Endothelial cell of umbilical vein (primary cell): ENCODE measurements around the gene SIRPD. TPM values are rescaled to one million over a fixed set of nuclear protein-coding genes. Genes with fewer than 3 reads are reported as not detected.
A peak's percentile ranks its signal among the peaks of the same experiment; 100 is the strongest.

ENCODE experiments used
- BruUV-seq: library from RNA; stranded (reverse); fragments of 400-500 nt; replicated peaks from 2 replicates; lab custom pipeline; 2021; lab: Mats Ljungman, UMichigan
- CTCF ChIA-PET: fragments of 300-600, 350-600 bp; sonication (Branson Sonifier 250); formaldehyde crosslinking; loops from one replicate; lab custom pipeline; 2021; ENCODE audit warnings: antibody characterized with exemption, inconsistent platforms; lab: Charles Lee
- POLR2A ChIA-PET: fragments of 300-600, 350-600 bp; sonication (Branson Sonifier 250); formaldehyde crosslinking; loops from one replicate; lab custom pipeline; 2021; ENCODE audit warnings: antibody characterized with exemption, inconsistent platforms; lab: Charles Lee
- DNase-seq: peaks from one replicate; pipeline ENCODE4 v3.0.0-alpha.2; 2011; ENCODE audit warnings: low read depth, low spot score
- FAIRE-seq: peaks from 2 replicates; lab custom pipeline; 2011; peaks lifted over from hg19 to GRCh38; lab: Jason Lieb, UNC
- H2AFZ ChIP-seq: 2 replicates; pipeline ENCODE4 v1.6.0; 2012; ENCODE audit warnings: low read depth, low read length, control low read depth, inconsistent platforms
- H3K27ac ChIP-seq: 2 replicates; pipeline ENCODE4 v1.5.1; 2011; ENCODE audit warnings: low read depth, mild to moderate bottlenecking, control low read depth, low read length, moderate library complexity; ENCODE audit not compliant: insufficient read depth
- H3K27me3 ChIP-seq, 2 experiments: 2 replicates each; pipeline versions ENCODE4 v1.6.0 to v1.6.1; 2011; ENCODE audit warnings: low read length in 2 of 2, mixed read lengths in 1 of 2; ENCODE audit not compliant: control insufficient read depth in 2 of 2, insufficient read depth in 2 of 2
- H3K36me3 ChIP-seq, 2 experiments: 2 replicates in 1 of 2; 3 replicates in 1 of 2; pipeline ENCODE4 v1.5.1; 2011; ENCODE audit warnings: low read length in 2 of 2, mild to moderate bottlenecking in 1 of 2, moderate library complexity in 1 of 2; ENCODE audit not compliant: control insufficient read depth in 2 of 2, insufficient read depth in 2 of 2; ENCODE audit errors: extremely low read depth in 1 of 2
- H3K4me1 ChIP-seq: 3 replicates; pipeline ENCODE4 v1.5.1; 2011; ENCODE audit warnings: mild to moderate bottlenecking, low read length; ENCODE audit not compliant: control insufficient read depth, insufficient read depth; ENCODE audit errors: extremely low read depth
- H3K4me2 ChIP-seq: 2 replicates; pipeline ENCODE4 v1.6.1; 2011; ENCODE audit warnings: low read length, control low read depth, mixed read lengths; ENCODE audit not compliant: insufficient read depth
- H3K4me3 ChIP-seq, 3 experiments: fragments of 200-600 bp in 1 of 3; sonication (generic), shearing (Covaris generic) in 1 of 3; replicated peaks in 1 of 3; 2 replicates each; pipeline ENCODE4 v1.5.1; 2011 to 2016; ENCODE audit warnings: control low read depth in 3 of 3, low read length in 3 of 3, mild to moderate bottlenecking in 2 of 3, inconsistent platforms in 1 of 3, low read depth in 1 of 3, moderate library complexity in 1 of 3; ENCODE audit not compliant: insufficient read depth in 1 of 3
- H3K79me2 ChIP-seq: 2 replicates; pipeline ENCODE4 v1.6.0; 2012; ENCODE audit warnings: low read length, inconsistent platforms; ENCODE audit not compliant: control insufficient read depth, insufficient read depth
- H3K9ac ChIP-seq: replicated peaks from 2 replicates; pipeline ENCODE3; 2011; ENCODE audit warnings: low read length, control low read depth; ENCODE audit not compliant: insufficient read depth; ENCODE audit errors: extremely low read depth
- H3K9me1 ChIP-seq: replicated peaks from 3 replicates; pipeline ENCODE4 v1.6.0; 2011; ENCODE audit warnings: mild to moderate bottlenecking, low read length; ENCODE audit not compliant: control insufficient read depth, insufficient read depth; ENCODE audit errors: extremely low read depth
- H3K9me3 ChIP-seq: replicated peaks from 2 replicates; pipeline ENCODE4 v1.5.1; 2012; ENCODE audit warnings: low read length, inconsistent platforms; ENCODE audit not compliant: control insufficient read depth, insufficient read depth
- H4K20me1 ChIP-seq: replicated peaks from 2 replicates; pipeline ENCODE3; 2011; ENCODE audit warnings: mild to moderate bottlenecking, low read length; ENCODE audit not compliant: control insufficient read depth, insufficient read depth; ENCODE audit errors: extremely low read depth
- EZH2 ChIP-seq: IDR thresholded peaks from 2 replicates; pipeline ENCODE4 v1.6.1; 2012; ENCODE audit warnings: borderline replicate concordance, low read depth, mild to moderate bottlenecking, moderate library complexity, low read length, inconsistent platforms; ENCODE audit not compliant: severe bottlenecking
- FOS ChIP-seq: IDR thresholded peaks from 2 replicates; pipeline ENCODE4 v1.6.1; 2011; ENCODE audit warnings: mild to moderate bottlenecking, low read length, moderate library complexity, borderline replicate concordance; ENCODE audit not compliant: insufficient read depth
- GATA2 ChIP-seq: IDR thresholded peaks from 2 replicates; pipeline ENCODE4 v1.7.0; 2011; ENCODE audit warnings: low read depth, mild to moderate bottlenecking, moderate library complexity, mixed read lengths, low read length; ENCODE audit not compliant: insufficient read length, insufficient read depth
- JUN ChIP-seq: IDR thresholded peaks from 2 replicates; pipeline ENCODE4 v1.6.1; 2011; ENCODE audit warnings: borderline replicate concordance, low read depth; ENCODE audit not compliant: insufficient read length, insufficient read depth
- MYC ChIP-seq: IDR thresholded peaks from one replicate; pipeline ENCODE4 v1.6.1; 2011; ENCODE audit warnings: mild to moderate bottlenecking, low read depth, low read length
- POLR2A ChIP-seq: IDR thresholded peaks from 2 replicates; pipeline ENCODE4 v1.6.1; 2012; ENCODE audit warnings: low read depth, mild to moderate bottlenecking, control low read depth, low read length
- POLR2AphosphoS5 ChIP-seq: IDR thresholded peaks from 2 replicates; pipeline ENCODE4 v1.6.1; 2012; ENCODE audit warnings: low read depth, mild to moderate bottlenecking, control low read depth, low read length, moderate library complexity; ENCODE audit not compliant: insufficient read depth
- dilution Hi-C: fragments of 300-500 bp; cut with MboI; formaldehyde crosslinking; loops from one replicate; pipeline ENCODE4 v1.15.0; 2019; ENCODE audit warnings: low sequenced_read_pairs; ENCODE audit not compliant: extremely low pct_ligation_motif_present
- intact Hi-C: fragments of 100-400 bp; cut with micrococcal nuclease; formaldehyde crosslinking; loops from one replicate; pipeline ENCODE4 v1.10.0; 2022
- polyA plus RNA-seq, 4 experiments: library from polyadenylated mRNA; depleted of rRNA in 3 of 4; stranded (reverse) in 3 of 4; unstranded in 1 of 4; fragments of >200 nt; gene quantifications; 2 replicates each; pipeline versions ENCODE4 v1.2.1 to v1.2.3, GENCODE V29; 2011 to 2012; ENCODE audit warnings: missing spikeins in 1 of 4
- total RNA-seq: library from RNA; stranded (reverse); gene quantifications from 2 replicates; pipeline ENCODE4 v1.2.3, GENCODE V29; 2021
- TF ChIP-seq, protein P1 (sequence below), 2 donors: IDR thresholded peaks; 1 replicate in 1 of 2; 2 replicates in 1 of 2; pipeline ENCODE4 v1.5.1; 2011; ENCODE audit warnings: low read length in 2 of 2, mild to moderate bottlenecking in 2 of 2, moderate library complexity in 2 of 2, control low read depth in 1 of 2, inconsistent platforms in 1 of 2, low read depth in 1 of 2; ENCODE audit not compliant: insufficient read depth in 1 of 2; ENCODE audit errors: extremely low read depth in 1 of 2
- TF ChIP-seq, protein P2 (sequence below): IDR thresholded peaks from 2 replicates; pipeline ENCODE4 v1.6.1; 2011; ENCODE audit not compliant: insufficient read depth, insufficient read length

SIRPD gene
- total and polyA plus RNA-seq, 2 donors (not counting 3 experiments of a cell fraction or from before 2014, with no cell fraction given), result not detected

DNA sequence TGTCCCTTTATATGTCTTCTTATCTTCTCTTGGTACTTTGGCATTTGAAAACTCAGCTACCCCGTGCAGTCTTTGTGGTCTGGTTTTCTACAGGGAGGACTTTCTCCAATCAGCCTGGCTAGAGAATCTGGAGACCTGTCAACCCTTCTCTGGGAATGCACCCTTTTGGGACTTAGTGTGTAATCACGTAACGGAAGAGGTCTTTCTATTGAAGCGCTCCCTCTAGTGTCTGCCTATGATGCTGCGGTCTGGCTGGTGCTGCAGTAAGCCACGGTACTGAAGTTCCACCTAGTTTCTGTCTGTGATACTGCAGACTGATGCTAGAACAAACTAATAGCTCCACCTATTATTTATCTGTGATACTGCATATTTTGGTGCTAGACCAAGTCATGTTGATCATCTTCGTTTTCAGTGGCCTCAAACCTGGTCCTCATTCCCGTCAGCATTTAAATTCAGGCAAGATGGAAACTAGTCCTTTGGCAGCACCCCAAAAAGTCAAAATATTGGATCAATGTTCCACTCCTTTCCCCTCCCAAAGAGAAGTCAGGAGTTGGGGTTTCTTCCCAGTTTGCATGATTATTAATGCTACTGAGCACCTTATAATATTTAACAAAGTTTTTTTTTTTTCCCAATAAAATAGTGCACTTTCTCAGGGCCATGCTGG, 53.8 kb downstream of the SIRPD start:
- BruUV-seq, result no TSS peak
- no peaks in the 10 kb centered on the region for H3K9me3 ChIP-seq
- no peaks in the 10 kb centered on the region for H3K9me1 ChIP-seq
- no peak overlapping the region for H3K27ac ChIP-seq
- FAIRE-seq (peak; percentile 99), DNase-seq (peak; percentile 96)
- peaks cover 15 to 30% of the 10 kb centered on the region in 2 experiments for H3K27me3 ChIP-seq
- H3K9ac ChIP-seq, result no peak overlapping the region
- ChIA-PET POLR2A (no interaction called here), CTCF (interaction anchor here (0.6 to 3.8 kb wide), 103 partner anchors 9 to 685 kb away, joined by 3 to 229 read pairs (median 5); partner anchors contain the start of genes C20orf202, NSFL1C, RAD21L1 and SDCBP2)
- no peaks in the 10 kb centered on the region for H4K20me1 ChIP-seq
- no peak overlapping the region for H3K4me3 ChIP-seq
- H3K79me2 ChIP-seq, result no peaks in the 10 kb centered on the region
- H3K4me1 ChIP-seq, result no peaks in the 10 kb centered on the region
- no peak overlapping the region for H3K4me2 ChIP-seq
- dilution Hi-C loops, result no loop called here
- no peaks in the 10 kb centered on the region for H3K36me3 ChIP-seq
- intact Hi-C loops, result loop anchor here (1.0 to 10.0 kb wide), 9 partner anchors 12 to 391 kb away; partner anchors contain the start of genes NSFL1C, SIRPA and SIRPB2
- no peak for TF ChIP-seq FOS
- TF ChIP-seq POLR2A, result no peak
- TF ChIP-seq GATA2, result no peak
- no peak for TF ChIP-seq JUN
- TF ChIP-seq EZH2, result no peak
- TF ChIP-seq, protein P1, sequence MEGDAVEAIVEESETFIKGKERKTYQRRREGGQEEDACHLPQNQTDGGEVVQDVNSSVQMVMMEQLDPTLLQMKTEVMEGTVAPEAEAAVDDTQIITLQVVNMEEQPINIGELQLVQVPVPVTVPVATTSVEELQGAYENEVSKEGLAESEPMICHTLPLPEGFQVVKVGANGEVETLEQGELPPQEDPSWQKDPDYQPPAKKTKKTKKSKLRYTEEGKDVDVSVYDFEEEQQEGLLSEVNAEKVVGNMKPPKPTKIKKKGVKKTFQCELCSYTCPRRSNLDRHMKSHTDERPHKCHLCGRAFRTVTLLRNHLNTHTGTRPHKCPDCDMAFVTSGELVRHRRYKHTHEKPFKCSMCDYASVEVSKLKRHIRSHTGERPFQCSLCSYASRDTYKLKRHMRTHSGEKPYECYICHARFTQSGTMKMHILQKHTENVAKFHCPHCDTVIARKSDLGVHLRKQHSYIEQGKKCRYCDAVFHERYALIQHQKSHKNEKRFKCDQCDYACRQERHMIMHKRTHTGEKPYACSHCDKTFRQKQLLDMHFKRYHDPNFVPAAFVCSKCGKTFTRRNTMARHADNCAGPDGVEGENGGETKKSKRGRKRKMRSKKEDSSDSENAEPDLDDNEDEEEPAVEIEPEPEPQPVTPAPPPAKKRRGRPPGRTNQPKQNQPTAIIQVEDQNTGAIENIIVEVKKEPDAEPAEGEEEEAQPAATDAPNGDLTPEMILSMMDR (IDR thresholded peaks at IDR 0.05; ENCODE audit: extremely low read depth in 1 of 2, insufficient read depth in 1 of 2, low read depth in 1 of 2, low read length in 2 of 2), result peak; percentile 98 to 100
- TF ChIP-seq MYC, result no peak
- peak; percentile 23 for TF ChIP-seq POLR2AphosphoS5
- TF ChIP-seq, protein P2, sequence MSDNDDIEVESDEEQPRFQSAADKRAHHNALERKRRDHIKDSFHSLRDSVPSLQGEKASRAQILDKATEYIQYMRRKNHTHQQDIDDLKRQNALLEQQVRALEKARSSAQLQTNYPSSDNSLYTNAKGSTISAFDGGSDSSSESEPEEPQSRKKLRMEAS, result no peak
- no peak overlapping the region for H2AFZ ChIP-seq
